Measurements from ENCODE around the gene PLEKHM3. TPM values are rescaled to one million over a fixed set of nuclear protein-coding genes. Genes with fewer than 3 reads are reported as not detected.
A peak's percentile ranks its signal among the peaks of the same experiment; 100 is the strongest.

Gene PLEKHM3
- polyA plus RNA-seq, 1 donor (not counting 4 experiments of a cell fraction or from before 2014, with no cell fraction given): 2.9 TPM

DNA sequence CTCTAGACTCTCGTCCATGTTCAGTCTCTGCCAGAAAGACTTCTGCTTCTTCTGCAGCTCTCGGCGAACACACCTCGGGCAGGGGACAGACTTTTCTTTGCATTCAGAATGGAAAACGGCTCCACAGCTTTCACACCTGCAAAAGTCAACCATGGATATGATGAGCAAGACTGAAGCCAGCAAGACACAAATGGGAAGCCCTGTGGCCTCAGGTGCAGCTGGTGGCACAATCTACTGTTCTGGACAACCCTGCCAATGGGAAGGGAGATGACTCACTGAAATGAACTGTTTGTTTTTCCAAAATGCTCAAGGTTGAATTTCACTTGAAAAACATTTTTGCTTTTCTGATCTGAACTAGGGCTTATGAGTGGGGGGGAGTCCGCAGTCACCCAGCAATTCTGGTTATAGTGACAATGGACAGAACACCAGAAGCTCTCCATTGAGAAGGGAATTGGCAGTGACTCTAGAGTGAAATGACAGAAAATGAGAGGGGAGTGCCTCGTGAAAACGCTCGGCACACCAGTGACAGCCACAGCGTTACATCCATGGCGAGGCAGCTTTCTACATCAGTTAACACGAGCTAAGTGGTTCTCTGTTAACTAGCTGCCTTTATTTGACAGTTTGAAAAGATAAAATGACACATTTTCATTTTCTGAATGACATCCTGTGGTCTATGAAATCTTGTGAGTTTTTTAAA lies 196.8 kb downstream of the PLEKHM3 start:
- dilution Hi-C loops (cut with MboI; ENCODE audit: extremely low pct_ligation_motif_present, low sequenced_read_pairs): no loop called here
- Histone ChIP-seq H2AFZ (ENCODE audit: control insufficient read depth, low read length) (no peak overlapping the region), H3K27me3 (ENCODE audit: control insufficient read depth, extremely low read depth, insufficient read depth, low read length) (no peaks in the 10 kb centered on the region), H3K79me2 (ENCODE audit: control insufficient read depth, insufficient read depth, low read length) (no peaks in the 10 kb centered on the region), H3K4me2 (ENCODE audit: control insufficient read depth, extremely low read depth, insufficient read depth, low read depth, low read length) (no peak overlapping the region), H3K9me3 (ENCODE audit: control insufficient read depth, low read depth, low read length) (no peaks in the 10 kb centered on the region), H3K36me3 (ENCODE audit: control insufficient read depth in 2 of 2, extremely low read depth in 1 of 2, insufficient read depth in 2 of 2, low read length in 2 of 2) (peaks cover 0 to 2% of the 10 kb centered on the region in 2 experiments), H4K20me1 (ENCODE audit: control insufficient read depth, extremely low read depth, insufficient read depth, low read length) (no peaks in the 10 kb centered on the region), H3K4me3 (ENCODE audit: control insufficient read depth in 2 of 3, extremely low read depth in 1 of 3, insufficient read depth in 2 of 3, low read depth in 1 of 3, low read length in 3 of 3) (no peak overlapping the region), H3K9me1 (ENCODE audit: control insufficient read depth, extremely low read depth, insufficient read depth, low read length) (no peaks in the 10 kb centered on the region), H3K4me1 (ENCODE audit: control insufficient read depth, extremely low read depth, insufficient read depth, low read length) (peaks cover 10% of the 10 kb centered on the region), H3K27ac (ENCODE audit: control insufficient read depth, insufficient read depth, low read length) (no peak overlapping the region), H3K9ac (ENCODE audit: control insufficient read depth, extremely low read depth, insufficient read depth, low read length) (no peak overlapping the region)
- FAIRE-seq (peak; percentile 74), DNase-seq (ENCODE audit: low read depth, low spot score) (no peak)
- TF ChIP-seq CTCF (optimal IDR thresholded peaks at IDR 0.05 in 1 of 3, IDR thresholded peaks at IDR 0.05 in 1 of 3, conservative IDR thresholded peaks at IDR 0.05 in 1 of 3; ENCODE audit: extremely low read depth in 1 of 3, insufficient read depth in 2 of 3, low read length in 3 of 3): no peak
- no peak for TF ChIP-seq EZH2 (IDR thresholded peaks at IDR 0.05; ENCODE audit: low read length)

GRCh38 chr2:207825978-207826377 lies 199.3 kb downstream of the PLEKHM3 start:
- Histone ChIP-seq H3K36me3 (ENCODE audit: control insufficient read depth in 2 of 2, extremely low read depth in 1 of 2, insufficient read depth in 2 of 2, low read length in 2 of 2) (peaks cover 0 to 2% of the 10 kb centered on the region in 2 experiments), H2AFZ (ENCODE audit: control insufficient read depth, low read length) (no peak overlapping the region), H3K27ac (ENCODE audit: control insufficient read depth, insufficient read depth, low read length) (no peak overlapping the region), H4K20me1 (ENCODE audit: control insufficient read depth, extremely low read depth, insufficient read depth, low read length) (no peaks in the 10 kb centered on the region), H3K27me3 (ENCODE audit: control insufficient read depth, extremely low read depth, insufficient read depth, low read length) (no peaks in the 10 kb centered on the region), H3K9ac (ENCODE audit: control insufficient read depth, extremely low read depth, insufficient read depth, low read length) (no peak overlapping the region), H3K4me3 (ENCODE audit: control insufficient read depth in 2 of 3, extremely low read depth in 1 of 3, insufficient read depth in 2 of 3, low read depth in 1 of 3, low read length in 3 of 3) (no peak overlapping the region), H3K9me3 (ENCODE audit: control insufficient read depth, low read depth, low read length) (no peaks in the 10 kb centered on the region), H3K4me1 (ENCODE audit: control insufficient read depth, extremely low read depth, insufficient read depth, low read length) (peaks cover 10% of the 10 kb centered on the region), H3K4me2 (ENCODE audit: control insufficient read depth, extremely low read depth, insufficient read depth, low read depth, low read length) (no peak overlapping the region), H3K9me1 (ENCODE audit: control insufficient read depth, extremely low read depth, insufficient read depth, low read length) (no peaks in the 10 kb centered on the region), H3K79me2 (ENCODE audit: control insufficient read depth, insufficient read depth, low read length) (no peaks in the 10 kb centered on the region)
- FAIRE-seq (no peak), DNase-seq (ENCODE audit: low read depth, low spot score) (no peak)
- no peak for TF ChIP-seq CTCF (optimal IDR thresholded peaks at IDR 0.05 in 1 of 3, IDR thresholded peaks at IDR 0.05 in 1 of 3, conservative IDR thresholded peaks at IDR 0.05 in 1 of 3; ENCODE audit: extremely low read depth in 1 of 3, insufficient read depth in 2 of 3, low read length in 3 of 3)
- no peak for TF ChIP-seq EZH2 (IDR thresholded peaks at IDR 0.05; ENCODE audit: low read length)
- dilution Hi-C loops (cut with MboI; ENCODE audit: extremely low pct_ligation_motif_present, low sequenced_read_pairs): no loop called here

Data from keratinocyte (primary cell).